Bone marrow (tissue), 2 donors: ENCODE measurements around the gene FADS2.
A peak's percentile ranks its signal among the peaks of the same experiment; 100 is the strongest.

Experiments
- DNase-seq, 2 donors: peaks; one replicate each; lab custom pipeline; 2025; lab: John Stamatoyannopoulos, UW

The FADS2 gene

GRCh38 chr11:61887839-61888494 lies 59.9 kb downstream of the FADS2 start:
- no peak for DNase-seq

- DNase-seq: no peak
These were observed 60.5 kb downstream of the FADS2 start for GRCh38 chr11:61888590-61888989.

- DNase-seq: no peak
These were observed 61.7 kb downstream of the FADS2 start for GRCh38 chr11:61889831-61890230.

- DNase-seq: peak; percentile 18 to 32
These were observed 62.6 kb downstream of the FADS2 start for GRCh38 chr11:61890529-61891330.

- DNase-seq: peak in 1 of 2 donors; percentile 34
These were observed 63.4 kb downstream of the FADS2 start, which contains the start of gene FADS3 for GRCh38 chr11:61891331-61892084. TSS of gene FADS3 (minus strand) at chr11:61891545. CDS start at chr11:61891381, 164 bp downstream.

- no peak for DNase-seq
These were observed 63.9 kb downstream of the FADS2 start for GRCh38 chr11:61892085-61892370.

- DNase-seq: no peak
These were observed 65.9 kb downstream of the FADS2 start for GRCh38 chr11:61893981-61894380.

GRCh38 chr11:61895046-61895717 lies 67.1 kb downstream of the FADS2 start:
- DNase-seq: no peak

- DNase-seq: no peak
These were observed 67.6 kb downstream of the FADS2 start for GRCh38 chr11:61895718-61896059.

- no peak for DNase-seq
These were observed 68.7 kb downstream of the FADS2 start for GRCh38 chr11:61896665-61897386.

- peak; percentile 38 to 56 for DNase-seq
These were observed 69.5 kb downstream of the FADS2 start for GRCh38 chr11:61897387-61898246.

- no peak for DNase-seq
These were observed 70.1 kb downstream of the FADS2 start for GRCh38 chr11:61898247-61898582.

GRCh38 chr11:61899146-61899841 lies 71.2 kb downstream of the FADS2 start:
- DNase-seq: peak; percentile 83 to 89

- DNase-seq: no peak
These were observed 72.2 kb downstream of the FADS2 start for GRCh38 chr11:61900251-61900650.

- DNase-seq: no peak
These were observed 73.3 kb downstream of the FADS2 start for GRCh38 chr11:61901397-61901796.

- DNase-seq: no peak
These were observed 74.2 kb downstream of the FADS2 start for GRCh38 chr11:61902313-61902712.

- DNase-seq: no peak
These were observed 75.7 kb downstream of the FADS2 start for GRCh38 chr11:61903845-61904244.

GRCh38 chr11:61904539-61905048 lies 76.5 kb downstream of the FADS2 start:
- DNase-seq: no peak

GRCh38 chr11:61905067-61905696 lies 77.1 kb downstream of the FADS2 start:
- no peak for DNase-seq
